OCI-LY7 (cell line): ENCODE results near the gene RFPL4AL1. TPM values are rescaled to one million over a fixed set of nuclear protein-coding genes. Genes with fewer than 3 reads are reported as not detected.
"Not testable (repeated sequence)": the region's sequence is repeated elsewhere in the genome, so short reads cannot be mapped to it uniquely, and the experiment has no call there.

Experiments used
- BruUV-seq: library from RNA; stranded (reverse); fragments of 400-500 nt; replicated peaks from 2 replicates; lab custom pipeline; 2021; lab: Mats Ljungman, UMichigan
- CTCF ChIA-PET: fragments of 300-600 bp; sonication (Branson Sonifier 250); formaldehyde crosslinking; loops from one replicate; lab custom pipeline; 2022; ENCODE audit warnings: antibody characterized with exemption; ENCODE audit not compliant: unreplicated experiment; lab: Charles Lee
- POLR2A ChIA-PET: fragments of 300-600 bp; sonication (Branson Sonifier 250); formaldehyde crosslinking; loops from one replicate; lab custom pipeline; 2022; ENCODE audit warnings: antibody characterized with exemption; lab: Charles Lee
- DNase-seq: peaks from one replicate; pipeline ENCODE4 v3.0.0-alpha.2; 2015; ENCODE audit warnings: low spot score
- H2AFZ ChIP-seq: fragments of 200-600 bp; sonication (generic), shearing (Covaris generic); 2 replicates; pipeline ENCODE4 v1.6.1; 2014; ENCODE audit warnings: mild to moderate bottlenecking, antibody characterized with exemption, low read length, moderate library complexity
- H3K27ac ChIP-seq: fragments of 200-600 bp; sonication (generic); 2 replicates; pipeline ENCODE4 v1.5.1; 2014; ENCODE audit warnings: mixed run types, low read depth, mild to moderate bottlenecking, moderate library complexity, low read length, inconsistent platforms; ENCODE audit not compliant: poor library complexity, severe bottlenecking
- H3K36me3 ChIP-seq: fragments of 200-600 bp; sonication (generic); 2 replicates; pipeline ENCODE4 v1.6.1; 2014; ENCODE audit warnings: mild to moderate bottlenecking, antibody characterized with exemption, low read length, moderate library complexity, mixed read lengths; ENCODE audit not compliant: insufficient read depth
- H3K4me1 ChIP-seq: fragments of 200-600 bp; sonication (generic); 2 replicates; pipeline ENCODE4 v1.5.1; 2014; ENCODE audit warnings: mild to moderate bottlenecking, low read length; ENCODE audit not compliant: insufficient read depth, poor library complexity, severe bottlenecking
- H3K4me2 ChIP-seq: fragments of 200-600 bp; sonication (generic); 2 replicates; pipeline ENCODE4 v1.6.1; 2014; ENCODE audit warnings: mild to moderate bottlenecking, low read length
- H3K4me3 ChIP-seq: fragments of 200-600 bp; sonication (generic); 2 replicates; pipeline ENCODE4 v1.5.1; 2014; ENCODE audit warnings: mild to moderate bottlenecking, low read depth, low read length; ENCODE audit not compliant: poor library complexity, severe bottlenecking
- H3K79me2 ChIP-seq: fragments of 200-600 bp; sonication (generic); 2 replicates; pipeline ENCODE4 v1.6.1; 2016; ENCODE audit warnings: low read depth, mild to moderate bottlenecking, low read length, moderate library complexity, mixed read lengths; ENCODE audit not compliant: insufficient read depth
- H3K9me2 ChIP-seq: fragments of 200-600 bp; sonication (generic); 2 replicates; pipeline ENCODE4 v1.6.1; 2016; ENCODE audit warnings: mild to moderate bottlenecking, low read length, mixed read lengths; ENCODE audit not compliant: insufficient read depth
- H3K9me3 ChIP-seq: fragments of 200-600 bp; sonication (generic); 2 replicates; pipeline ENCODE4 v1.6.1; 2014; ENCODE audit warnings: mild to moderate bottlenecking, mixed run types, low read length, mixed read lengths
- H4K20me1 ChIP-seq: fragments of 200-600 bp; sonication (generic); 2 replicates; pipeline ENCODE4 v1.6.1; 2014; ENCODE audit warnings: mild to moderate bottlenecking, antibody characterized with exemption, low read length, moderate library complexity, mixed read lengths; ENCODE audit not compliant: insufficient read depth
- CTCF ChIP-seq: fragments of 200-600 bp; sonication (generic); conservative IDR thresholded peaks from 2 replicates; pipeline ENCODE4 v1.5.1; 2014; ENCODE audit warnings: mild to moderate bottlenecking, antibody characterized with exemption, low read length, moderate library complexity, mixed read lengths
- EZH2phosphoT487 ChIP-seq: fragments of 200-600 bp; sonication (generic); IDR thresholded peaks from 2 replicates; pipeline ENCODE4 v1.6.1; 2018; ENCODE audit warnings: low read depth, borderline replicate concordance, mild to moderate bottlenecking, mixed run types, antibody characterized with exemption, low read length, moderate library complexity, mixed read lengths
- intact Hi-C: fragments of 100-400 bp; cut with micrococcal nuclease; formaldehyde crosslinking; loops from one replicate; pipeline ENCODE4 v1.10.0; 2022; ENCODE audit not compliant: unreplicated experiment
- total RNA-seq, 2 experiments: library from RNA; depleted of rRNA in 1 of 2; stranded (reverse); fragments of >200 nt in 1 of 2; shearing (Covaris generic) in 1 of 2; gene quantifications; 2 replicates each; pipeline ENCODE4 v1.2.3, GENCODE V29; 2014 to 2022

The RFPL4AL1 gene
- total RNA-seq, 2 experiments from 2014 or later = not detected

- Histone ChIP-seq H3K9me2 (no peaks in the 10 kb centered on the region), H2AFZ (no peak overlapping the region), H3K27ac (no peak overlapping the region), H3K79me2 (no peaks in the 10 kb centered on the region), H3K4me2 (no peak overlapping the region), H3K36me3 (no peaks in the 10 kb centered on the region), H3K4me3 (no peak overlapping the region), H3K9me3 (peaks cover 10% of the 10 kb centered on the region; the same call in 1 of the 2 replicates), H4K20me1 (no peaks in the 10 kb centered on the region), H3K4me1 (no peaks in the 10 kb centered on the region)
- ChIA-PET POLR2A (no interaction called here), CTCF (no interaction called here)
- TF ChIP-seq CTCF (no peak), EZH2phosphoT487 (no peak)
- intact Hi-C loops = no loop called here
- no TSS peak for BruUV-seq
- DNase-seq = no peak
Observed at GRCh38 chr19:55723491-55723890, 45.4 kb upstream of the RFPL4AL1 start.

- intact Hi-C loops, H3K27ac ChIP-seq, H2AFZ ChIP-seq, POLR2A ChIA-PET, DNase-seq, H3K4me2 ChIP-seq, H3K79me2 ChIP-seq, H4K20me1 ChIP-seq, H3K4me1 ChIP-seq, H3K36me3 ChIP-seq, H3K9me2 ChIP-seq, BruUV-seq, H3K9me3 ChIP-seq, H3K4me3 ChIP-seq: not testable (repeated sequence)
- CTCF ChIA-PET = interaction anchor here (0.6 kb wide), 1 partner anchor 12 kb away, joined by 6 read pairs; no protein-coding TSS in a partner anchor
Observed at GRCh38 chr19:55730378-55730777, 38.5 kb upstream of the RFPL4AL1 start.

GRCh38 chr19:55738302-55738701 lies 30.6 kb upstream of the RFPL4AL1 start, which contains the start of gene NLRP9:
TSS of gene NLRP9 (minus strand) at chr19:55738402. CDS start at chr19:55738374, 28 bp downstream.
- DNase-seq = no peak
- ChIA-PET CTCF (no interaction called here), POLR2A (no interaction called here)
- H3K79me2 ChIP-seq = no peaks in the 10 kb centered on the region
- BruUV-seq = no TSS peak
- no peaks in the 10 kb centered on the region for H4K20me1 ChIP-seq
- H3K36me3 ChIP-seq = no peaks in the 10 kb centered on the region
- no peak within 1 kb of the TSS for H2AFZ ChIP-seq
- H3K4me1 ChIP-seq = peaks cover 12% of the 10 kb centered on the region
- H3K9me3 ChIP-seq = no peaks in the 10 kb centered on the region
- H3K4me2 ChIP-seq = no peak within 1 kb of the TSS
- H3K4me3 ChIP-seq = no peak within 1 kb of the TSS
- intact Hi-C loops = no loop called here
- no peaks in the 10 kb centered on the region for H3K9me2 ChIP-seq
- no peak within 1 kb of the TSS for H3K27ac ChIP-seq
- TF ChIP-seq EZH2phosphoT487 (no peak), CTCF (no peak)
